BJ (cell line): ENCODE results near the gene PACS1. TPM values are rescaled to one million over a fixed set of nuclear protein-coding genes. Genes with fewer than 3 reads are reported as not detected.

Source experiments
- CTCF ChIA-PET: fragments of 350-600 bp; formaldehyde crosslinking; extraction: SDS; loops from one replicate; lab custom pipeline; 2021; ENCODE audit warnings: antibody characterized with exemption, inconsistent platforms; lab: Yijun Ruan, JAX
- POLR2A ChIA-PET: fragments of 300-600 bp; sonication (Branson Sonifier 250); formaldehyde crosslinking; extraction: SDS; loops from one replicate; lab custom pipeline; 2021; ENCODE audit warnings: antibody characterized with exemption; lab: Charles Lee
- DNase-seq: peaks from one replicate; pipeline ENCODE4 v3.0.0-alpha.2; 2011; ENCODE audit warnings: low read depth
- H3K27me3 ChIP-seq: 2 replicates; pipeline ENCODE4 v1.6.0; 2011; ENCODE audit warnings: low read length; ENCODE audit not compliant: control insufficient read depth, insufficient read depth
- H3K36me3 ChIP-seq: 2 replicates; pipeline ENCODE4 v1.5.1; 2011; ENCODE audit warnings: low read length; ENCODE audit not compliant: control insufficient read depth, insufficient read depth
- H3K4me3 ChIP-seq: 2 replicates; pipeline ENCODE4 v1.5.1; 2011; ENCODE audit warnings: low read depth, mild to moderate bottlenecking, control low read depth, low read length
- polyA plus RNA-seq: library from polyadenylated mRNA; depleted of rRNA; stranded (reverse); fragments of >200 nt; gene quantifications from 2 replicates; pipeline ENCODE4 v1.2.3, GENCODE V29; 2011
- TF ChIP-seq, protein P1 (sequence below): IDR thresholded peaks from 2 replicates; pipeline ENCODE4 v1.5.1; 2011; ENCODE audit warnings: low read depth, mild to moderate bottlenecking, control low read depth, inconsistent platforms, low read length, moderate library complexity; ENCODE audit not compliant: insufficient read depth

The PACS1 gene
- polyA plus RNA-seq, 1 experiment: 34.3 TPM

DNA sequence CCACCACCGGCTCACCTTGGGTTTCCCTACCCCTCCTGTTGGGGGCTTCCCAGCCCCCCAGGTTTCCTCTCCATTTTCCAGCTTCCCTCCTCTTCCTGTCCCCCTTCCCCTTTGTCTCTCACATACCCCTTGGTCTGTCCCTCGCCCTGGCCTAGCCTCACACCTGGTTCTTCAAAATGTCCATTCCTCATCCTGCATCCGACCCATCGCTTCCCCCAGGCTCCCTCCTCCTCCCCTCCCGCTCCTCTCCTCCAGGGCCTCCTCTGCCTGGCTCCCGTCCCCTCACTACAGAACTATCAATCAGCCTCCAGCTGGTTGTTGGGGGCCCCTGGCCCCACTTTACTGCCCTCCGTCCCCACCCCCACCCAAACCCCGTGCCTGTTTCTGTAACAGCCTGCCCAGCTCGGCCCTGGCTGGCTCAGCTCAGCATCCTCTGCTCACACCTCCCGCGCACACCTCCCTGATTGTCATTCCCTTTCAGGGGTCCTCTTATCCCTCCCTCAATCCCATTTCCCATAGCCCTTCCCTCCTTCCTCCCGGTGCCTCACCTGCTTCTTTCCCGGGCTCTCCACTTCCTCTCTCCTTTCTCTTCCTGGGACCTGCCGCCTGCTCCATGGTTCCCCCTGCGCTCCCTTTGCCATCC, 209.1 kb downstream of the PACS1 start:
- no peak overlapping the region for H3K4me3 ChIP-seq
- CTCF ChIA-PET: interaction anchor here (1.4 kb wide), 1 partner anchor 10 kb away, joined by 3 read pairs; the partner anchor contains the start of gene YIF1A
- POLR2A ChIA-PET: interaction anchor here (0.6 kb wide), 1 partner anchor 57 kb away, joined by 4 read pairs; no protein-coding TSS in a partner anchor
- peaks cover 13% of the 10 kb centered on the region for H3K36me3 ChIP-seq
- TF ChIP-seq, protein P1, sequence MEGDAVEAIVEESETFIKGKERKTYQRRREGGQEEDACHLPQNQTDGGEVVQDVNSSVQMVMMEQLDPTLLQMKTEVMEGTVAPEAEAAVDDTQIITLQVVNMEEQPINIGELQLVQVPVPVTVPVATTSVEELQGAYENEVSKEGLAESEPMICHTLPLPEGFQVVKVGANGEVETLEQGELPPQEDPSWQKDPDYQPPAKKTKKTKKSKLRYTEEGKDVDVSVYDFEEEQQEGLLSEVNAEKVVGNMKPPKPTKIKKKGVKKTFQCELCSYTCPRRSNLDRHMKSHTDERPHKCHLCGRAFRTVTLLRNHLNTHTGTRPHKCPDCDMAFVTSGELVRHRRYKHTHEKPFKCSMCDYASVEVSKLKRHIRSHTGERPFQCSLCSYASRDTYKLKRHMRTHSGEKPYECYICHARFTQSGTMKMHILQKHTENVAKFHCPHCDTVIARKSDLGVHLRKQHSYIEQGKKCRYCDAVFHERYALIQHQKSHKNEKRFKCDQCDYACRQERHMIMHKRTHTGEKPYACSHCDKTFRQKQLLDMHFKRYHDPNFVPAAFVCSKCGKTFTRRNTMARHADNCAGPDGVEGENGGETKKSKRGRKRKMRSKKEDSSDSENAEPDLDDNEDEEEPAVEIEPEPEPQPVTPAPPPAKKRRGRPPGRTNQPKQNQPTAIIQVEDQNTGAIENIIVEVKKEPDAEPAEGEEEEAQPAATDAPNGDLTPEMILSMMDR: no peak
- H3K27me3 ChIP-seq: no peaks in the 10 kb centered on the region
- no peak for DNase-seq

DNA sequence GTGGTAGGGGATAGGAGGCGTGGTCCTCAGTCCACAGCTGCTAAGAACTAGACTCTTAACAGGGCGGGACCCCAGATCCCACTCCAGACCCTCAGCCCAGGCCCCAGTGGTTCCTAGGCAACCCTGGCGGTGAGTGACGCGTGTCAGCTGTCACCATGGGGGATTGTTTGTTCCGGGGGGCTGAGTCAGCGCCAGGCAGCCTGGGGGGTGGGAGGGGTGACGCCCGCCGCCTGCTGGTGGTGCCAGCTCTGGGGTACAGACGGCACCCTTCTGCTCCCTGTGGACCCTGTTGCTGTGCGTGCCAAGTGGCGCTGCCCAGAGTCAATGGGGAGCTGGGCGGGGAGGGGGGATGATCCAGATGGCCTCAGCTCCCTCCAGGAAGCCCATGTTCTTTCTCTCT, 210.4 kb downstream of the PACS1 start:
- no peak for DNase-seq
- Histone ChIP-seq H3K4me3 (no peak overlapping the region), H3K36me3 (peaks cover 10% of the 10 kb centered on the region), H3K27me3 (no peaks in the 10 kb centered on the region)
- ChIA-PET CTCF (interaction anchor here (1.0 to 4.1 kb wide), 5 partner anchors 9 to 59 kb away, joined by 3 to 60 read pairs (median 4); partner anchors contain the start of genes RAB1B, RIN1 and YIF1A), POLR2A (no interaction called here)
- TF ChIP-seq, protein P1: no peak

DNA sequence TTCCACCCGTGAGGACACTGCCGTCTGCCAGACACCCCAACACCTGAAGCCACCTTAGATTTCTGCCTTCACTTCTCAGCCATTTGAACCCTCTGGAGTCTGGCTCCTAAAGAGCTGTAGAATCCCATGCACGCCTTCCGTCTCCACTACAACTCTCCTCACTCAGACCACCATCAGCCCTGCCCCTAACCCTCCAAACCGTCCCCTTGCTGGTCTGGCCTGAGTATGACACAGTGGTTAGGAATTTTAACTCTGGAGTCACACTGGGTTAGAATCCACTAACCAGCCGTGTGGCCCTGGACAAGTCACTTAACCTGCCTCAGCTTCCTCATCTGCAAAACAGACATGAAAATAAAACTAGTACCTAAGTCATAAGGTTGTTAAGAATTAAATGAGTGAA, 210.9 kb downstream of the PACS1 start:
- Histone ChIP-seq H3K27me3 (no peaks in the 10 kb centered on the region), H3K36me3 (peaks cover 12% of the 10 kb centered on the region), H3K4me3 (no peak overlapping the region)
- TF ChIP-seq, protein P1: no peak
- no peak for DNase-seq
- ChIA-PET CTCF (interaction anchor here (0.9 to 4.1 kb wide), 8 partner anchors 11 to 397 kb away, joined by 3 to 60 read pairs (median 4); partner anchors contain the start of genes RAB1B and RIN1), POLR2A (no interaction called here)

DNA sequence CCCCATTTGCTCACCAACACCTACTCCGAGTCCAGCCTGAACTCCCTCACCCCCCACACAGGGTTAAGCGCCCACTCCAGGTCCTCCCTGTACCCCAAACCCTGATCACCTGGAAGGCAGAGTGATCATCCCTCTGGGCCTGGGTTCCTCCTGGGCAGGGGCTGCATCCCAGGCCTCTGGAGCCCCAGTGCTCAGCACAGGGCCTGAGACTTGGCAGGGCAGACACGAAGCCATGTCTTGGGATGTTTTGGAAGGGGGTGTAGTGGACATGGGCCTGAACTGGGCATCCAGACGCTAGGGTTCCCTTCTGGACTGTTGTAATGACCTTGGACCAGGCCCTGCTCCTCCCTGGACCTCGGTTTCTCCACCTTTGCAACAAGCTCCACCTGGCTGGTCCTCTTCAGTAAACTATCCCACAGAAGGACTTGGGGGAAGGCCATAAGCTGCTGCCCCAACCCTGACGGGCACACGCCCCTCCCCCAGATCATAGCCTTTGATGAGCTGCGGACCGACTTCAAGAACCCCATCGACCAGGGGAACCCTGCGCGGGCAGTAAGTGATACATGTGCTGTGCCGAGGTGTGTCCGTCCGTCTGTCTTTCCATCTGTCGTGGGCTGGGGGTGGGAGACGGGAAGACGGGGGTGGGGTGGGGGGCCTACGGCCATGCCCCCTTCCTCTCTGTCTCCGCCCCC, 211.8 kb downstream of the PACS1 start:
- POLR2A ChIA-PET: no interaction called here
- H3K27me3 ChIP-seq: no peaks in the 10 kb centered on the region
- TF ChIP-seq, protein P1: no peak
- no peak overlapping the region for H3K4me3 ChIP-seq
- peaks cover 10% of the 10 kb centered on the region for H3K36me3 ChIP-seq
- DNase-seq: no peak
- CTCF ChIA-PET: interaction anchor here (0.8 to 4.1 kb wide), 22 partner anchors 9 to 398 kb away, joined by 3 to 60 read pairs (median 4); partner anchors contain the start of genes B4GAT1, FIBP, RAB1B and RIN1
